22Rv1 (cell line): ENCODE measurements around the gene TCEA2.

Source experiments
- CTCF ChIP-seq: fragments of 450-650 bp; IDR thresholded peaks from 2 replicates; pipeline ENCODE4 v1.5.1; 2017; ENCODE audit warnings: mild to moderate bottlenecking
- ZFX ChIP-seq: fragments of 450-650 bp; IDR thresholded peaks from 2 replicates; pipeline ENCODE4 v1.6.1; 2017; ENCODE audit warnings: antibody characterized with exemption, borderline replicate concordance

- TF ChIP-seq CTCF (no peak), ZFX (no peak)
Observed at GRCh38 chr20:64062596-64063388, at the start of gene TCEA2.
